K562 (cell line): ENCODE data around the gene PTTG1IP. TPM values are rescaled to one million over a fixed set of nuclear protein-coding genes. Genes with fewer than 3 reads are reported as not detected.

Experiments used
- ATAC-seq: fragments of 200-7000 bp; cut with Tn5 transposase; 3 replicates; pipeline ENCODE4 v1.9.1; 2020; ENCODE audit warnings: moderate library complexity
- BruUV-seq: library from RNA; stranded (reverse); fragments of 400-500 nt; replicated peaks from 2 replicates; lab custom pipeline; 2021; lab: Mats Ljungman, UMichigan
- CTCF ChIA-PET: fragments of 300-600 bp; formaldehyde crosslinking; extraction: SDS; loops from one replicate; lab custom pipeline; 2021; ENCODE audit warnings: low intra/inter-chr PET ratio; lab: Yijun Ruan, JAX
- POLR2A ChIA-PET: fragments of 300-600, 350-650 bp; sonication (Branson Sonifier 250); formaldehyde crosslinking; extraction: SDS; loops from one replicate; lab custom pipeline; 2021; ENCODE audit warnings: antibody characterized with exemption, inconsistent platforms; lab: Yijun Ruan, JAX
- DNase-seq, 4 experiments: peaks; one replicate each; pipeline versions ENCODE4 v3.0.0 to v3.0.0-alpha.2; 2011 to 2018; ENCODE audit warnings: low spot score in 3 of 4, mixed read lengths in 3 of 4; ENCODE audit errors: extremely low read depth in 1 of 4
- FAIRE-seq: peaks from 2 replicates; lab custom pipeline; 2011; peaks lifted over from hg19 to GRCh38; lab: Jason Lieb, UNC
- H2AFZ ChIP-seq: 2 replicates; pipeline ENCODE4 v1.6.0; 2011; ENCODE audit warnings: low read depth, low read length, control low read depth, inconsistent platforms
- H3K27ac ChIP-seq: fragments of 200-600 bp; 3 replicates; pipeline ENCODE4 v1.8.0; 2011; ENCODE audit warnings: low read depth, mild to moderate bottlenecking, control low read depth, inconsistent platforms, low read length, moderate library complexity, mixed read lengths; ENCODE audit errors: extremely low read depth
- H3K27me3 ChIP-seq, 2 experiments: fragments of 300-600 bp in 1 of 2; 2 replicates in 1 of 2; 3 replicates in 1 of 2; pipeline versions ENCODE4 v1.6.0 to v1.8.0; 2011; ENCODE audit warnings: inconsistent platforms in 2 of 2, low read length in 2 of 2, mild to moderate bottlenecking in 1 of 2, mixed read lengths in 1 of 2, moderate library complexity in 1 of 2; ENCODE audit not compliant: control insufficient read depth in 2 of 2, insufficient read depth in 2 of 2
- H3K36me3 ChIP-seq: fragments of 300-600 bp; 3 replicates; pipeline ENCODE4 v1.8.0; 2011; ENCODE audit warnings: mild to moderate bottlenecking, low read length, inconsistent platforms; ENCODE audit not compliant: control insufficient read depth, insufficient read depth
- H3K4me1 ChIP-seq, 2 experiments: fragments of 200-600 bp in 1 of 2; replicated peaks in 1 of 2; 2 replicates in 1 of 2; 3 replicates in 1 of 2; pipeline versions ENCODE4 v1.5.1 to v1.8.0; 2011; ENCODE audit warnings: inconsistent platforms in 2 of 2, low read length in 2 of 2, mild to moderate bottlenecking in 1 of 2, mixed read lengths in 1 of 2, moderate library complexity in 1 of 2; ENCODE audit not compliant: control insufficient read depth in 2 of 2, insufficient read depth in 2 of 2
- H3K4me2 ChIP-seq: 2 replicates; pipeline ENCODE4 v1.6.1; 2011; ENCODE audit warnings: low read length, control low read depth, inconsistent platforms, mixed read lengths; ENCODE audit not compliant: insufficient read depth
- H3K4me3 ChIP-seq: fragments of 200-600 bp; sonication (generic), shearing (Covaris generic); 2 replicates; pipeline ENCODE4 v1.5.1; 2016; ENCODE audit warnings: control low read depth, inconsistent platforms
- H3K79me2 ChIP-seq: fragments of 200-600 bp; 3 replicates; pipeline ENCODE4 v1.8.0; 2011; ENCODE audit warnings: low read length, inconsistent platforms; ENCODE audit not compliant: control insufficient read depth, insufficient read depth
- H3K9ac ChIP-seq, 2 experiments: 2 replicates each; pipeline versions ENCODE4 v1.6.0 to v1.6.1; 2011; ENCODE audit warnings: low read depth in 2 of 2, low read length in 2 of 2, control low read depth in 1 of 2, inconsistent platforms in 1 of 2, mild to moderate bottlenecking in 1 of 2, mixed read lengths in 1 of 2; ENCODE audit not compliant: insufficient read depth in 1 of 2
- H3K9me1 ChIP-seq: one replicate; pipeline ENCODE4 v1.6.0; 2011; ENCODE audit warnings: inconsistent platforms, mild to moderate bottlenecking, low read length, moderate library complexity; ENCODE audit not compliant: control insufficient read depth, insufficient read depth
- H3K9me3 ChIP-seq: replicated peaks from 2 replicates; pipeline ENCODE4 v1.5.1; 2011; ENCODE audit warnings: low read depth, low read length, inconsistent platforms; ENCODE audit not compliant: control insufficient read depth, insufficient read depth
- H4K20me1 ChIP-seq: replicated peaks from 2 replicates; pipeline ENCODE4 v1.6.1; 2011; ENCODE audit warnings: low read length, inconsistent platforms, mixed read lengths; ENCODE audit not compliant: control insufficient read depth, insufficient read depth
- ATF1 ChIP-seq, 2 experiments: fragments of 450-650 bp in 1 of 2; IDR thresholded peaks; 2 replicates each; pipeline ENCODE4 v1.6.1; 2016; ENCODE audit warnings: missing compliant biosample characterization in 1 of 2, missing genetic modification characterization in 1 of 2
- CC2D1A ChIP-seq: fragments of 450-650 bp; IDR thresholded peaks from 2 replicates; pipeline ENCODE4 v1.6.1; 2017; ENCODE audit warnings: mild to moderate bottlenecking
- EGR1 ChIP-seq: fragments of 450-650 bp; conservative IDR thresholded peaks from 2 replicates; pipeline ENCODE4 v1.6.1; 2017; ENCODE audit warnings: mild to moderate bottlenecking
- MEIS2 ChIP-seq: fragments of 450-650 bp; IDR thresholded peaks from 2 replicates; pipeline ENCODE4 v1.6.1; 2014; ENCODE audit warnings: mild to moderate bottlenecking; ENCODE audit not compliant: partially characterized antibody
- NFE2L1 ChIP-seq: fragments of 450-650 bp; IDR thresholded peaks from 2 replicates; pipeline ENCODE4 v1.6.1; 2016; ENCODE audit warnings: missing genetic modification characterization, low read depth, mild to moderate bottlenecking, missing compliant biosample characterization, moderate library complexity, borderline replicate concordance
- POLR2G ChIP-seq: fragments of 200-400 bp; formaldehyde crosslinking; IDR thresholded peaks from 2 replicates; pipeline ENCODE4 v1.6.1; 2017; ENCODE audit warnings: low read depth, mild to moderate bottlenecking, antibody characterized with exemption, low read length, moderate library complexity
- RBFOX2 ChIP-seq: fragments of 200-400 bp; formaldehyde crosslinking; IDR thresholded peaks from 2 replicates; pipeline ENCODE4 v1.6.1; 2017; ENCODE audit warnings: low read depth, mild to moderate bottlenecking, low read length, moderate library complexity
- SPI1 ChIP-seq: IDR thresholded peaks from 2 replicates; pipeline ENCODE4 v1.6.1; 2011; ENCODE audit warnings: low read depth, low read length, control low read depth, borderline replicate concordance
- STAG1 ChIP-seq: sonication (generic); formaldehyde crosslinking; IDR thresholded peaks from 2 replicates; pipeline ENCODE4 v1.5.0; 2020; ENCODE audit warnings: missing genetic modification reagents, borderline replicate concordance
- TAL1 ChIP-seq: fragments of 450-650 bp; IDR thresholded peaks from 2 replicates; pipeline ENCODE4 v1.6.1; 2016; ENCODE audit warnings: mild to moderate bottlenecking
- TCF7L2 ChIP-seq: fragments of 150-350 bp; IDR thresholded peaks from 2 replicates; pipeline ENCODE4 v1.6.1; 2016; ENCODE audit warnings: low read depth, mild to moderate bottlenecking, low read length, moderate library complexity
- TRIM28 ChIP-seq: fragments of 450-650 bp; IDR thresholded peaks from 2 replicates; pipeline ENCODE4 v1.6.1; 2017
- ZNF282 ChIP-seq: sonication (generic); formaldehyde crosslinking; IDR thresholded peaks from 2 replicates; pipeline ENCODE4 v1.8.1; 2023; ENCODE audit warnings: missing genetic modification reagents
- ZNF76 ChIP-seq: fragments of 250-450 bp; sonication (Bioruptor Pico); IDR thresholded peaks from 2 replicates; pipeline ENCODE4 v1.4.0; 2020; ENCODE audit warnings: mild to moderate bottlenecking, moderate library complexity, borderline replicate concordance
- WGBS: fragments of 100-300 bp; shearing (Covaris generic); methylation state at CpG from one replicate; pipeline ENCODE4 v1.1.6; 2016; ENCODE audit warnings: low coverage, mixed read lengths; ENCODE audit not compliant: insufficient coverage; ENCODE audit errors: missing lambda C conversion rate; 5-methylcytosine and 5-hydroxymethylcytosine counted together
- in situ Hi-C: fragments of 300-500 bp; cut with MboI; formaldehyde crosslinking; loops from 4 replicates; pipeline ENCODE4 v1.15.0; 2018; ENCODE audit warnings: inconsistent platforms, mixed read lengths
- intact Hi-C: fragments of 100-400 bp; cut with micrococcal nuclease; formaldehyde crosslinking; loops from 2 replicates; pipeline ENCODE4 v1.14.2; 2022
- polyA plus RNA-seq, 8 experiments: library from polyadenylated mRNA; depleted of rRNA in 4 of 8; stranded (reverse) in 5 of 8; unstranded in 3 of 8; fragments of >200 nt; fragmentation: Nextera tagmentation in 2 of 8; fragmentation: Illumina TruSeq in 1 of 8; extraction: Ambion mirVana in 2 of 8; extraction: Trizol in 1 of 8; gene quantifications; 2 replicates each; pipeline versions ENCODE4 v1.2.1 to v1.2.3, GENCODE V29; 2011 to 2014; ENCODE audit warnings: inconsistent platforms in 1 of 8, missing spikeins in 1 of 8
- total RNA-seq, 7 experiments: library from RNA; depleted of rRNA in 6 of 7; stranded (reverse); fragments of >200 nt in 6 of 7; fragmentation: Illumina TruSeq in 2 of 7; extraction: Trizol in 2 of 7; gene quantifications; 2 replicates each; pipeline versions ENCODE4 v1.2.1 to v1.2.3, GENCODE V29; 2011 to 2021; ENCODE audit warnings: low replicate concordance in 1 of 7
- TF ChIP-seq, protein P1 (sequence below): fragments of 250-450 bp; sonication (Bioruptor Pico); IDR thresholded peaks from 2 replicates; pipeline ENCODE4 v1.8.0; 2021; ENCODE audit warnings: moderate library complexity, mild to moderate bottlenecking, inconsistent platforms
- TF ChIP-seq, protein P2 (sequence below): fragments of 450-650 bp; formaldehyde crosslinking; IDR thresholded peaks from 2 replicates; pipeline ENCODE4 v1.4.0; 2022; ENCODE audit warnings: missing genetic modification characterization
- TF ChIP-seq, protein P3 (sequence below): sonication (generic); IDR thresholded peaks from 2 replicates; pipeline ENCODE4 v1.6.1; 2016
- TF ChIP-seq, protein P4 (sequence below): fragments of 250-450 bp; sonication (Bioruptor Pico); IDR thresholded peaks from 2 replicates; pipeline ENCODE4 v1.4.0; 2020; ENCODE audit warnings: mild to moderate bottlenecking, moderate library complexity, borderline replicate concordance

Gene PTTG1IP
- total and polyA plus RNA-seq, 9 of the 15 experiments (the other 6 are each of a cell fraction or from before 2014, with no cell fraction given) = 5.0 to 99.3 (median 82.4) TPM

DNA sequence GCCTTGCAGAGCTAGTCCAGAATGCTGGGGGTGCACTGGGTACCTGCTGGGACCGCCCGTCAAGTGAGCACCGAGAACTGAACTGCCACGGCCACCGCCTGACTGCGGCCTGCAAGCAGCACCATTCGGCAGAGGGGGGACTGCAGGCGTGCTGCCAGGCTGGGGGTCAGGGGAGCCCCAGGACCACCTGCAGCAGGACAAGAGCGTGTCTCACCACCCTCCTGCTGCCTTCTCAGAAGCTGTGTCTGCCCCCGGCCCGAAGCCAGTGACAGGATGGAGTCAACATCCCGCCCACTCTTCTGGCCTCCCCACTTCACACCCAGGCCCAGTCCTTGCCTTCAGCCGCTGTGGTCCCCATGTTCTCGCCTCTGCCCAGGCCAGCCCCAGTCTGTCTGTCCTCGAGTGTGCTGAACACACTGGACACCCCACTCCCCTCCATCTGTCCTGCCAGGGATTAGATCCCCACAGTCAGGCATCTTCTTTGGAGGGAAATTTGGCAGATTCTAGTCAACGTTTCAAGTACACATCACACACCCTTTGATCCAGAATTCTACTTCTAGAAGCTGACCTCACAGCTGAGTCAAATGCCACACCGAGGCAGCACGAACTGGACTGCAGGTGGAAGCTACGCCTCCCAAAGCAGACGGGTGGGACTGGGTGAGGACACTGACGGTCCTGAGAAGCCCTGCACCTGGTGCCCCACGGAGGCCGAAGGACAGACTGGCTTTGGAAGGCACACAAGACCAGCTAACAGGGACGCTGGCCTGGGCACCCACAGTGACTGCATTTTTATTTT is 26.0 kb downstream of the PTTG1IP start:
- DNase-seq (no peak), FAIRE-seq (no peak), ATAC-seq (no peak)
- ChIA-PET CTCF (no interaction called here), POLR2A (interaction anchor here (1.0 to 1.2 kb wide), 2 partner anchors 10 to 13 kb away, joined by 5 read pairs; no protein-coding TSS in a partner anchor)
- BruUV-seq = no TSS peak
- no peak overlapping the region for H3K27ac ChIP-seq
- H3K4me1 ChIP-seq = peaks cover 15 to 48% of the 10 kb centered on the region in 2 experiments
- in situ Hi-C loops = no loop called here
- intact Hi-C loops = loop anchor here (5.0 kb wide), 1 partner anchor 45 kb away; the partner anchor contains the start of gene UBE2G2
- WGBS = 85% methylated on average over 22 of the region's 24 CpGs
- no peaks in the 10 kb centered on the region for H4K20me1 ChIP-seq
- H2AFZ ChIP-seq = no peak overlapping the region
- no peak overlapping the region for H3K4me2 ChIP-seq
- H3K9me3 ChIP-seq = no peaks in the 10 kb centered on the region
- H3K27me3 ChIP-seq = peaks cover 4 to 7% of the 10 kb centered on the region in 2 experiments; a peak in 2 of 5 replicates
- peaks cover 35% of the 10 kb centered on the region for H3K36me3 ChIP-seq
- no peaks in the 10 kb centered on the region for H3K9me1 ChIP-seq
- H3K9ac ChIP-seq = peak overlapping the region in 1 of 2 experiments; percentile 23; a peak in 1 of 4 replicates
- no peak overlapping the region for H3K4me3 ChIP-seq
- peaks cover 3% of the 10 kb centered on the region for H3K79me2 ChIP-seq
- TF ChIP-seq CC2D1A = no peak
- TF ChIP-seq EGR1 = peak; percentile 51
- no peak for TF ChIP-seq TRIM28
- no peak for TF ChIP-seq SPI1
- no peak for TF ChIP-seq NFE2L1 (tag)
- TF ChIP-seq RBFOX2 = 0 out of 2 replicates have a peak, but pooled peaks have one; percentile 5
- no peak for TF ChIP-seq ATF1 (CRISPR knock-in tag; IDR thresholded peaks at IDR 0.05)
- no peak for TF ChIP-seq ATF1 (tag; IDR thresholded peaks at IDR 0.05)
- TF ChIP-seq POLR2G = peak; percentile 77
- TF ChIP-seq, protein P1, sequence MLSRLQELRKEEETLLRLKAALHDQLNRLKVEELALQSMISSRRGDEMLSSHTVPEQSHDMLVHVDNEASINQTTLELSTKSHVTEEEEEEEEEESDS = no peak
- TF ChIP-seq STAG1 (CRISPR knock-in tag) = no peak
- TF ChIP-seq, protein P2, sequence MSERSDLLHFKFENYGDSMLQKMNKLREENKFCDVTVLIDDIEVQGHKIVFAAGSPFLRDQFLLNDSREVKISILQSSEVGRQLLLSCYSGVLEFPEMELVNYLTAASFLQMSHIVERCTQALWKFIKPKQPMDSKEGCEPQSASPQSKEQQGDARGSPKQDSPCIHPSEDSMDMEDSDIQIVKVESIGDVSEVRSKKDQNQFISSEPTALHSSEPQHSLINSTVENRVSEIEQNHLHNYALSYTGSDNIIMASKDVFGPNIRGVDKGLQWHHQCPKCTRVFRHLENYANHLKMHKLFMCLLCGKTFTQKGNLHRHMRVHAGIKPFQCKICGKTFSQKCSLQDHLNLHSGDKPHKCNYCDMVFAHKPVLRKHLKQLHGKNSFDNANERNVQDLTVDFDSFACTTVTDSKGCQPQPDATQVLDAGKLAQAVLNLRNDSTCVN = no peak
- TF ChIP-seq MEIS2 = no peak
- TF ChIP-seq ZNF282 (CRISPR knock-in tag) = 0 out of 2 replicates have a peak, but pooled peaks have one; percentile 5
- TF ChIP-seq, protein P3, sequence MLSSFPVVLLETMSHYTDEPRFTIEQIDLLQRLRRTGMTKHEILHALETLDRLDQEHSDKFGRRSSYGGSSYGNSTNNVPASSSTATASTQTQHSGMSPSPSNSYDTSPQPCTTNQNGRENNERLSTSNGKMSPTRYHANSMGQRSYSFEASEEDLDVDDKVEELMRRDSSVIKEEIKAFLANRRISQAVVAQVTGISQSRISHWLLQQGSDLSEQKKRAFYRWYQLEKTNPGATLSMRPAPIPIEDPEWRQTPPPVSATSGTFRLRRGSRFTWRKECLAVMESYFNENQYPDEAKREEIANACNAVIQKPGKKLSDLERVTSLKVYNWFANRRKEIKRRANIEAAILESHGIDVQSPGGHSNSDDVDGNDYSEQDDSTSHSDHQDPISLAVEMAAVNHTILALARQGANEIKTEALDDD = no peak
- TF ChIP-seq TAL1 = no peak
- no peak for TF ChIP-seq ZNF76 (CRISPR knock-in tag)
- TF ChIP-seq TCF7L2 = no peak
- TF ChIP-seq, protein P4, sequence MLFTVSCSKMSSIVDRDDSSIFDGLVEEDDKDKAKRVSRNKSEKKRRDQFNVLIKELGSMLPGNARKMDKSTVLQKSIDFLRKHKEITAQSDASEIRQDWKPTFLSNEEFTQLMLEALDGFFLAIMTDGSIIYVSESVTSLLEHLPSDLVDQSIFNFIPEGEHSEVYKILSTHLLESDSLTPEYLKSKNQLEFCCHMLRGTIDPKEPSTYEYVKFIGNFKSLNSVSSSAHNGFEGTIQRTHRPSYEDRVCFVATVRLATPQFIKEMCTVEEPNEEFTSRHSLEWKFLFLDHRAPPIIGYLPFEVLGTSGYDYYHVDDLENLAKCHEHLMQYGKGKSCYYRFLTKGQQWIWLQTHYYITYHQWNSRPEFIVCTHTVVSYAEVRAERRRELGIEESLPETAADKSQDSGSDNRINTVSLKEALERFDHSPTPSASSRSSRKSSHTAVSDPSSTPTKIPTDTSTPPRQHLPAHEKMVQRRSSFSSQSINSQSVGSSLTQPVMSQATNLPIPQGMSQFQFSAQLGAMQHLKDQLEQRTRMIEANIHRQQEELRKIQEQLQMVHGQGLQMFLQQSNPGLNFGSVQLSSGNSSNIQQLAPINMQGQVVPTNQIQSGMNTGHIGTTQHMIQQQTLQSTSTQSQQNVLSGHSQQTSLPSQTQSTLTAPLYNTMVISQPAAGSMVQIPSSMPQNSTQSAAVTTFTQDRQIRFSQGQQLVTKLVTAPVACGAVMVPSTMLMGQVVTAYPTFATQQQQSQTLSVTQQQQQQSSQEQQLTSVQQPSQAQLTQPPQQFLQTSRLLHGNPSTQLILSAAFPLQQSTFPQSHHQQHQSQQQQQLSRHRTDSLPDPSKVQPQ (CRISPR knock-in tag) = no peak
